ENCODE results near the gene COX5A.

COX5A gene

GRCh38 chr15:74937590-74938371, at the start of gene COX5A:
TSS of gene COX5A (minus strand) at chr15:74938073. CDS start at chr15:74938014, 59 bp downstream.
- peak; percentile 76 to 96 (median 90) for DNase-seq

GRCh38 chr15:74983725-74984231, 45.9 kb upstream of the COX5A start:
- DNase-seq = no peak

- DNase-seq = no peak
These were observed 44.3 kb upstream of the COX5A start for GRCh38 chr15:74982183-74982582.

- peak in 6 of 14 donors; percentile 10 to 79 (median 18) for DNase-seq
These were observed 40.6 kb upstream of the COX5A start for GRCh38 chr15:74978503-74978902.

GRCh38 chr15:74978077-74978476, 40.2 kb upstream of the COX5A start:
- no peak for DNase-seq

- DNase-seq = no peak
These were observed 39.7 kb upstream of the COX5A start for GRCh38 chr15:74977599-74977998.

GRCh38 chr15:74976159-74976558, 38.3 kb upstream of the COX5A start:
- DNase-seq = no peak

- no peak for DNase-seq
These were observed 29.8 kb upstream of the COX5A start for GRCh38 chr15:74967670-74968069.

- no peak for DNase-seq
These were observed 26.9 kb upstream of the COX5A start for GRCh38 chr15:74964794-74965193.

GRCh38 chr15:74963213-74963612, 25.3 kb upstream of the COX5A start:
- DNase-seq = no peak

- DNase-seq = no peak
These were observed 24.8 kb upstream of the COX5A start for GRCh38 chr15:74962671-74963070.

GRCh38 chr15:74962219-74962618, 24.3 kb upstream of the COX5A start:
- no peak for DNase-seq

GRCh38 chr15:74961616-74962015, 23.7 kb upstream of the COX5A start:
- no peak for DNase-seq

GRCh38 chr15:74960995-74961588, 23.2 kb upstream of the COX5A start:
- no peak for DNase-seq

GRCh38 chr15:74960286-74960685, 22.4 kb upstream of the COX5A start:
- DNase-seq = no peak

GRCh38 chr15:74959586-74959939, 21.7 kb upstream of the COX5A start:
- DNase-seq = no peak

GRCh38 chr15:74958908-74959585, 21.2 kb upstream of the COX5A start:
- no peak for DNase-seq

- peak in 3 of 14 donors; percentile 23 to 44 (median 29) for DNase-seq
These were observed 20.5 kb upstream of the COX5A start for GRCh38 chr15:74958320-74958907.

- DNase-seq = no peak
These were observed 19.7 kb upstream of the COX5A start for GRCh38 chr15:74957476-74958035.

GRCh38 chr15:74956648-74957475, 19.0 kb upstream of the COX5A start, which contains the start of gene RPP25:
TSS of gene RPP25 (minus strand) at chr15:74956772. CDS start at chr15:74956583, 189 bp downstream.
- DNase-seq = peak in 12 of 14 donors; percentile 19 to 78 (median 46)
